Activated CD8-positive, alpha-beta memory T cell treated with anti-CD3 and anti-CD28 coated beads for 4 hours (primary cell): ENCODE data around the gene MRPS26.
A peak's percentile ranks its signal among the peaks of the same experiment; 100 is the strongest.
"Not testable (repeated sequence)": the region's sequence is repeated elsewhere in the genome, so short reads cannot be mapped to it uniquely, and the experiment has no call there.

Experiments used
- DNase-seq, 2 donors: peaks; one replicate each; pipeline ENCODE4 v3.0.0-alpha.2; 2020; ENCODE audit warnings: low read depth in 2 of 2

MRPS26 gene

DNA sequence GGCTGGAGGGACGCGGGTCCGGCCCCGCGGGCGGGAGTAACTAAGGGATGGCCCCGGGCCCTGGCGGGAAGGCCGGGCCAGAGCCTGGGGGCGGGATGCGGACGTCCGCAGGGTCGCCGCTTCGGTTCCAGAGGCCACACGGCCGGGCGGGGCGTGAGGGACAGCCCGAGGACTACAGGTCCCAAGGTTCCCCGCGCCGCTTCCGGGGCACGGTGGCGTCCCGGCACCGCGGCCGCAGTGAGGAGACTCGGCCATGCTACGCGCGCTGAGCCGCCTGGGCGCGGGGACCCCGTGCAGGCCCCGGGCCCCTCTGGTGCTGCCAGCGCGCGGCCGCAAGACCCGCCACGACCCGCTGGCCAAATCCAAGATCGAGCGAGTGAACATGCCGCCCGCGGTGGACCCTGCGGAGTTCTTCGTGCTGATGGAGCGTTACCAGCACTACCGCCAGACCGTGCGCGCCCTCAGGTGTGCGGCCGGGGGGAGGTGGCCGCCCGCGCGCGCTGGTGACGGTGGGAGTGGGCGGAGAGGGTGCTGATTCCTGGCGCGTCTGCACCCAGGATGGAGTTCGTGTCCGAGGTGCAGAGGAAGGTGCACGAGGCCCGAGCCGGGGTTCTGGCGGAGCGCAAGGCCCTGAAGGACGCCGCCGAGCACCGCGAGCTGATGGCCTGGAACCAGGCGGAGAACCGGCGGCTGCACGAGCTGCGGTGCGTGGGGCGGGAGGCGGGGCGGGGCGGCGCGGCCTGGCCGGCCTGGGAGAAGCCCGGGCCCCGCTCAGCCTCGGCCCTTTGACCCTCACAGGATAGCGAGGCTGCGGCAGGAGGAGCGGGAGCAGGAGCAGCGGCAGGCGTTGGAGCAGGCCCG lies at the start of gene MRPS26:
Gene MRPS26, plus strand, starts transcription at position 237 of the 861 bp plus-strand sequence. Its CDS starts 17 bp downstream, at position 254.
- DNase-seq: peak; percentile 60 to 64

DNA sequence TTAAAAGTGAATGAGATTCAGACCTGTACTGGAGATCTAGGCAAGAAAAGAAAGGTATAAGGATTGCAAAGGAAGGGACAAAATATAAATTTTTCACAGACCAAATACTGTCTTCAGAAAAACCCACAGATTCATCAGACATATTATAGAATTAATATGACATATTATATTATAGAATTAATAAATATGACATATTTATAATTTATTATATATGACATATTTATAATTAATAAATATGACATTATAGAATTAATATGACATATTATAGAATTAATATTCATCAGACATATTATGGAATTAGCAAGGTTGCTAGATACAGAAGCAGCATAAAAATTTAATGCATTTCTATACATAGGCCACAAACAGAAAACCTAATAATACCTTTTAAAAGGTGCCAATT lies 47.1 kb upstream of the MRPS26 start:
- DNase-seq: no peak

DNA sequence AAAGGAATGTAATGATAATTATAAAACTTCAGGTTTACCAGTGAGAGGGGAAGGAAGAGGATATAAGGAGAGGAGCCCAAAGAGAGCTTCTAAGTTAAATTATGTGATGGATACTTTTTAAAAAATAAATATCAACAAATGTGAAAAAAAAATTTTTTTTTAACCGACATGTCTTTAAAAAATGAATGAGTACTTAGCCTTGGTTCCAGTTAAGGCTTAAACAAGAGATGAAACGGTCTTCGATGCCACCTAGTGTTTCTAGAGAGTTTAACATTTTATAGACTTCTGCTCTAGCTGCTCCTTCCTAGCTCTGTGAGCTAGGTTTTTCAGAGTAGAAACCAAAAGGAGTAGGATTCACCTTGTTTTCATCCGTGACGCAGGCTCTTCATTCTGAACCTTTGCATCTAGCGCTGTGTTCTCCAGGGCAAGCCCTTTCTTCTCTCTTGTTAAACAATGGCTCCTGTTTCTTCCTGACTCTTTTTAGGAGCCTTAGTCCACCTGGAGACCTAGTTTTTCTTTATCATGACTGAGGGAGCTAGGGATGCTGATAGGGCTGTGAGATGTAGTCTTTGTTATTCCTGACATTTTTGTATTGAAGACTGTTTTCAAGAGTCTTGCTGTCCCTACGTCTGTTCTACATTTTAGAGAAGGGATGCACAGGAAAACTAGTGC lies 44.9 kb upstream of the MRPS26 start:
- no peak for DNase-seq

- no peak for DNase-seq
Observed at GRCh38 chr20:3003416-3003815, 42.4 kb upstream of the MRPS26 start.

DNA sequence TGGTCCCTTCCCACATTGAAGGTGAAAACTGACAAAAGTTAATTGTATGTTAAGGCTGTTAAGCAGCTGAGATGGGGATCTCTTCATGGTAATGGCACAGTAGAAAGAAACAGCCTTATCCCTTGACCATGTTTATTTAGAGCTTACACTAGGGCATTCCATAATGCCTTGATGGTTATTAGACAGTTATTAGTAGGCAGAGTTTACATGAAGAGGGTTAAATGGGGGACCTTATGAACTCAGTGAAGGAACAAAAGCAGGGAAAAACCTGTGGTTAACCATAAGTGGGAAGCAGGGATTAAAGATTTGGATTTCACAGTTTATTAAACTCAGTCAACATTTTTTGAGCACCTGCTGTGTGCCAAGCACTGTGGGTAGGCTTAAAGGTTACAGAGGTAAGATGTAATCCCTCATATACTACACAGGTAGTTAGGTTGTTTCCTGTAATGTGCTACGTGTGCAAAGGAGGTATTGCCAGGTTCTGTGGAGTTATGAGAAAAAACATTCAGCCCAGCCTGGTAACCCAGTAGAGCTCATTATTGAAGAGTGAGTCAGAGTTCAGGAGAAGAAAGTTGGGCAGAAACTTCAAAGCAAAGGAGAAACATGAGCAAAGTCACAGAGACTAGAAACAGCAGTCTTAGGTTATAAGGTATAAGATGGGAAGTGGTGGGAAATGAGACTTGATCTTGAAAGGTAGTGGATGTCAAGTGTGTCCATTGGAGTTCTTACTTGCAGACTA lies 34.7 kb upstream of the MRPS26 start:
- DNase-seq: no peak

GRCh38 chr20:3011752-3012151 lies 34.1 kb upstream of the MRPS26 start:
- DNase-seq: no peak

DNA sequence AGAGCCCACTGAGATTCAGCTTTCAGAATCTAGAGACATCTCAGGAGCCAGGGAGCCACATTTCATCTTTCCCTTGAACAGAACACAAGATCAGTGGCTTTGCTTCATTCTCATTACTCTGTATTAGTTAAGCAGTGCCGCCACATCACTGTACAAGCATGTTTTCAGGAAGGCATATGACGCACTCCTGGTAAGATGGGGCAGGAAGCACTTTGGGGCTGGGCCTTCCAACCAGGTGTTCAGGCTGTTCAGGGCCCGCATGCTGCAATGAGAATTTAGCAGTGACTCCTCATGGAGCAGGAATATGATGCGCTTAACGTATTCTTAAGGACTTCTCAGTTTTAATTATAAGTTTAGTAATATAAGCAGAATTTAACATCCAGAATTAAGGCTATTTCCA lies 32.1 kb upstream of the MRPS26 start:
- DNase-seq: no peak

GRCh38 chr20:3014179-3014578 lies 31.7 kb upstream of the MRPS26 start:
- DNase-seq: no peak

GRCh38 chr20:3014662-3015061 lies 31.2 kb upstream of the MRPS26 start:
- DNase-seq: no peak

DNA sequence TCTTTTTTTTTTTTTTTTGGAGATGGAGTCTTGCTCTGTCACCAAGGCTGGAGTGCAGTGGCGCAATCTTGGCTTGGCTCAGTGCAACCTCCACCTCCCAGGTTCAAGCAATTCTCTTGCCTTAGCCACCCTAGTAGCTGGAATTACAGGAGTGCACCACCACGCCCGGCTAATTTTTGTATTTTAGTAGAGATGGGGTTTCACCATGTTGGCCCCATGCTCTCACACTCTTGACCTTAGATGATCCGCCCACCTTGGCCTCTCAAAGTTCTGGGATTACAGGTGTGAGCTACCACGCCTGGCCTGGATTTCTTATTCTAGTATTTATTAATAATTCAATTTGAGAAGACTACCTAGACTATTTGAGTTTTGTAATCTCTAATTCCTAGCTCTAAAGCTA lies 30.6 kb upstream of the MRPS26 start:
- not testable (repeated sequence) for DNase-seq

DNA sequence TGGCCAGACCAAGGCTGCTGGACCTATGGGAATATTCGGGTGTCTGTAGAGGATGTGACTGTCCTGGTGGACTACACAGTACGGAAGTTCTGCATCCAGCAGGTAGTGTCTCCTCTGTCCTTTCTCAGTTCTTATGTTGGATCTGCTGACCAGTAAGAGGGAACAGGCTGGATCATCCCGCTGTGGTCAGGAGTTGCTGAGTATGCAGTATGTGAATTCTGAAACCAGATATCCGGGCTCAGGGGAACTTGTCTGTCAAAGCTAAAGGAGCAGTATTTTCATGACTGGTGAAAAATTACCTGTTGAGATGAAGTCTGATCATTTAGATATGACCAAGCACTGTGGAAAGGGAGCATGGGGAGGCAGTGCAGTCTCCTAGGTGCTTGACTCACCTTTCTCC lies 24.5 kb upstream of the MRPS26 start:
- DNase-seq: no peak

DNA sequence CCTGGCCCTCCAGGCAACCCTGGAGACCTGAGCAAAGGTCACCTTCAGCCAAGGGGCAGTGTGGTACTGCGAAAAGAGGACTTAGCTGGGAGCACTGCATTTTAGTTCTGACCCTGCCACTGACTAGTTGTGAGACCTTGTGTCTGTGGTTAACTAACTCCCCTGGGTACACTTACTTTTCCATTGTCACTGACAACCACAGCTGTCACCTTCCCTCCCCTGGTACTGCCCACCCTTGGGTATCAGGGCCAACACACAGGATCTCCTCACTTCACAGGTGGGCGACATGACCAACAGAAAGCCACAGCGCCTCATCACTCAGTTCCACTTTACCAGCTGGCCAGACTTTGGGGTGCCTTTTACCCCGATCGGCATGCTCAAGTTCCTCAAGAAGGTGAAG lies 24.1 kb upstream of the MRPS26 start:
- no peak for DNase-seq

- not testable (repeated sequence) for DNase-seq
Observed at GRCh38 chr20:3022559-3023490, 23.0 kb upstream of the MRPS26 start.

- no peak for DNase-seq
Observed at GRCh38 chr20:3027987-3028386, 17.9 kb upstream of the MRPS26 start.

DNA sequence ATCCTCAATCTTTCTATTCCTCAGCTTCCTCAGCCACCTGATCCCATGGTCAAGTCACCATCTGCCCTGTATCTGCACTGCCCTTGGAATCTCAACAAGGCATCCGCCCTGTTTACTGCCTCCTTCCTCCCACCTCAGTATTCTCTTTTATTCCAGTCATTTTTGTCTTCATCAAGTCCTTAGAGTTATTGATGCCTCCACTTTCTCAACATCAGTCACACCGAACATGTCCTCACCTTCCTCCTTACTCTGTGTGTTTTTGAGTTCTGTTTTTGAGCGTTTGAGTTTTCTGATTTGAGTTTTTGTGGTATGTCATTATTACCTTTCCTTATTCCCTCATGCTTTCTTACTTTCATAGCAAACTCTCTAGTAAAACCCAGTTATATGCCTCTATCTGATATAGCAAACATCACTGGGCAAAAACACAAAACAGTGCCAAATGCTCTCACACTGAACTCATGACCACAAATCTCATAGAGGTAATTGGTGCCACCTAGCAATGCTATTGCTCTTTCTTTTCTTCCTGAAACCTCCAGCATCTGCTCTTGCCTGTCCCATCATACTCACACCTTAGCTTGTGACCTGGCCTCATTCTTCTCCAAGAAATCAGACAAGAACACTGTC lies 14.2 kb upstream of the MRPS26 start:
- no peak for DNase-seq

DNA sequence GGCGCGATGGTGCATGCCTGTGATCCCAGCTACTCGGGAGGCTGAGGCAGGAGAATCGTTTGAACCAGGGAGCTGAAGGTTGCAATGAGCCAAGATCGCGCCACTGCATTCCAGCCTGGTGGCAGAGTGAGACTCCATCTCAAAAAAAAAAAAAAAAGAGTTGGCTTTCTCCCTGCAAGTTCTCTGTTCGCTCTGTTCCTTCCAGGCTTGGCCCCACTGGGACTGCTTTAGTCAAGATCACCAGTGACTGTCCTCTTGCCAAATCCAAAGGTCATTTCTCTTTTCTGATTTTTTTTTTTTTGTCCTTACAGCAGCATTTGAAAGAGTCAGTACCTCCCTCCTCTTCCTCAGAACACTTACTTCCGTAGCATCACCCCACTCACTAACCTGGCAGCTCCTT lies 13.2 kb upstream of the MRPS26 start:
- no peak for DNase-seq

DNA sequence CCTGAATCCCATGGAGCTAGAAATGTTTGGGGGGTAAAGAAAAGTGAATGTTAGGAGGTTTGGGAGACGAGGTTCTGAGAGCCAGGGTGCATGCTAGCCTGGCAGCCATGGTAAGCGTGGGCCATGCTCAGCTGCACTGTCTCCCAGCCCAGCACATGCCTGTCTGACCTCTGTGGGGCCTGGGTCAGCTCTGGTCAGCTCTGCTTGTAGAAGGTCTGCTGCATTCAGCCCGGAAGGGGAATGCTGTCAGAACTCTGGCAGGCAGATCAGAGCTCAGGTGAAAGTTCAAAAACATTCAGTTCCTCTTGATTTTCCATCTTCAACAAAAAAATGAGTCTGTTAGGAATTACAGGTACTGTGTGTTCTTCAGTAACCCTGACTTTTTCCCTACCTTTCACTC lies 8.2 kb upstream of the MRPS26 start:
- DNase-seq: no peak

GRCh38 chr20:3038454-3038853 lies 7.4 kb upstream of the MRPS26 start:
- no peak for DNase-seq

DNA sequence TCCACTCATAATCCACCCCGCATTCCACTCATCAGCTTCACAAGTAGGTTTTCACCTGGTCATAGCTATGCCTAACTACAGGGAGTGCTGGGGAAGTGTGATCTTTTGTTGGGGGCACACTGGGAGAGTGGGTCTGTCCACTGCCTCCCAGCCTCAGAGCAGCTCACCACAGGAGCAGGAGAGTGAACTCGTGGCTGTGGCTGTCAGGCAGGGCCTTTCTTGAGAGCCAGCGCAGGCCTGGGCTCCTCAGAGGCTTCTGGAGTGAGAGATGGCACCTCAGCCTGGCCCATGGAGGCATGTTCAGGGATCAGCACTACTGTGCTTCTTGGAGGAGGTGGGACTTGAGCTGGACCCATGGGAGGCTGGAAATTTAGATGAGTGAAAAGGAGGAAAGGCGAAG lies 6.4 kb upstream of the MRPS26 start:
- DNase-seq: no peak

DNA sequence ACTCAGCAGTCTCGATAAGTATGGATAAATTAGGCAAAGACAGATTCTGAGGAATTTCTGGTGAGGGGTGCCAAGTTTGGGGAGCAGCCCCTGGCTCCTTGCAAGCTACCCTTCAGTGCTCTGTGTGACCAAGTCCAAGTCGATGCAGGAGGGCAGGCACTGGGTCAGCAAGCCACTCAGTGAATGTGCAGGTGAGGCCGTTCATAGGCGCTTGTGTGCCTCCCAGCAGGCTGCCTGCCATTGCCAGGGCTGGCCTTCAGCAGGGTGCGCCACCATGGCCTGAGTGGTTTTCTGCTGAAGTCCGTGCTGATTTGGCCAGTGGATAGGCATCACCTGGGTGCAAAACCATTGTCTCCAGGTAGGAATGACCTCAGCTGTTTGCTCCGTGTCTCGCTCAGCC lies 5.8 kb upstream of the MRPS26 start:
- no peak for DNase-seq

DNA sequence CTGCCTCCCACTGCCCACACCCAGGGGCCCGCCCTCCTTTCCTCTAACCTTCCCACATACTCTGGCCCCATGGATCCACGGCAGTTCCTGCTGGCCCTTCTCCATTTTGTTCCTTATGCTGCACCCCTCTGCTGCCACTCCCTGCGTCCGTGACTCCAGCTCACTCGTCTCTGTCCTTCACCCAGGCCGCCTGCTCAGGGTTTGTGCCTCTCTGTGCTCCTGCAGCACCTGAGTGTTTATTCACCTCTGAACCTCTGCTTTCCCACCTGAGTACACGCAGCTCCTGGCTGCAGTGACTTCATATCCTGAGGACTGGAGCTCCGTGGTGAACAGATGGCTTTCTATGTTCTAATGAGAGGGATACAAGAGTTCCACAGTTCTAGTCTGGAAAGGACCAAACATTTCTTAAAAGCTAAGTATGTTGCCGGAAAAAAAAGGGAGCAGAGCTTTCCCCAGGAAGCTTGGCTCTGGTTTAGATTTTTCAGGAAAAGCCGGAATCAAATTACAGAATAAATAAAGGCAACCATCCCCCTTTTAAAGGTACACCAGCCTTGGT lies 3.9 kb upstream of the MRPS26 start:
- no peak for DNase-seq
